ENCODE measurements around the gene PARP1. TPM values are rescaled to one million over a fixed set of nuclear protein-coding genes. Genes with fewer than 3 reads are reported as not detected.

PARP1 gene
- total RNA-seq, 4 donors from 2014 or later, result 56.1 to 119 (median 85.0) TPM

- Histone ChIP-seq H3K9me3 (no peaks in the 10 kb centered on the region), H3K27ac (no peak overlapping the region), H3K27me3 (no peaks in the 10 kb centered on the region), H3K36me3 (peaks cover 0 to 68% (median 16%) of the 10 kb centered on the region in 3 donors), H3K4me3 (no peak overlapping the region), H3K4me1 (peaks cover 0 to 26% (median 5%) of the 10 kb centered on the region in 3 donors)
- DNase-seq, result no peak
- intact Hi-C loops (cut with DNase I), result no loop called here
- TF ChIP-seq, protein P1, sequence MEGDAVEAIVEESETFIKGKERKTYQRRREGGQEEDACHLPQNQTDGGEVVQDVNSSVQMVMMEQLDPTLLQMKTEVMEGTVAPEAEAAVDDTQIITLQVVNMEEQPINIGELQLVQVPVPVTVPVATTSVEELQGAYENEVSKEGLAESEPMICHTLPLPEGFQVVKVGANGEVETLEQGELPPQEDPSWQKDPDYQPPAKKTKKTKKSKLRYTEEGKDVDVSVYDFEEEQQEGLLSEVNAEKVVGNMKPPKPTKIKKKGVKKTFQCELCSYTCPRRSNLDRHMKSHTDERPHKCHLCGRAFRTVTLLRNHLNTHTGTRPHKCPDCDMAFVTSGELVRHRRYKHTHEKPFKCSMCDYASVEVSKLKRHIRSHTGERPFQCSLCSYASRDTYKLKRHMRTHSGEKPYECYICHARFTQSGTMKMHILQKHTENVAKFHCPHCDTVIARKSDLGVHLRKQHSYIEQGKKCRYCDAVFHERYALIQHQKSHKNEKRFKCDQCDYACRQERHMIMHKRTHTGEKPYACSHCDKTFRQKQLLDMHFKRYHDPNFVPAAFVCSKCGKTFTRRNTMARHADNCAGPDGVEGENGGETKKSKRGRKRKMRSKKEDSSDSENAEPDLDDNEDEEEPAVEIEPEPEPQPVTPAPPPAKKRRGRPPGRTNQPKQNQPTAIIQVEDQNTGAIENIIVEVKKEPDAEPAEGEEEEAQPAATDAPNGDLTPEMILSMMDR (IDR thresholded peaks at IDR 0.05), result no peak
- no peak for TF ChIP-seq POLR2A (IDR thresholded peaks at IDR 0.05)
- 92 to 93% methylated on average over 7 of the region's 7 CpGs for WGBS, 2 donors
Measured at GRCh38 chr1:226397955-226398636, 9.8 kb downstream of the PARP1 start.

- Histone ChIP-seq H3K4me1 (peaks cover 0 to 18% (median 0%) of the 10 kb centered on the region in 3 donors), H3K9me3 (no peaks in the 10 kb centered on the region), H3K36me3 (peaks cover 0 to 67% (median 17%) of the 10 kb centered on the region in 3 donors), H3K4me3 (no peak overlapping the region), H3K27ac (no peak overlapping the region), H3K27me3 (no peaks in the 10 kb centered on the region)
- DNase-seq, result no peak
- 78 to 81% methylated on average over 8 of the region's 8 CpGs for WGBS, 2 donors
- intact Hi-C loops (cut with DNase I), result no loop called here
- no peak for TF ChIP-seq POLR2A (IDR thresholded peaks at IDR 0.05)
- TF ChIP-seq, protein P1 (IDR thresholded peaks at IDR 0.05), result no peak
Measured at GRCh38 chr1:226397011-226397926, 10.6 kb downstream of the PARP1 start.

DNA sequence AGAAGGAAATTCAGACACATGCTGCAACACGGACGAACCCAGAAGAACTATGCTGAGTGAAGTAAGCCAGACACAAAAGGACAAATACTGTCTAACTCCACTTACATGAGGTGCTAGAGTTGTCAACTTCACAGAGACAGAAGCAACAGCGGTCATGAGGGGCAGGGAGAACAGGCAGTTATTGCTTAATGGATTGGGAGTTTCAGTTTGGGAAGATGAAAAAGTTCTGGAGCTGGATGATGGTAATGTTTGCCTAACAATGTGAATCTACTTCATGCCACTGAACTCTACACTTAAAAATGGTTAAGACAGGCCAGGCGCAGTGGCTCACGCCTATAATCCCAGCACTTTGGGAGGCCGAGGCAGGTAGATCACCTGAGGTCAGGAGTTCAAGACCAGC is 12.1 kb downstream of the PARP1 start:
- Histone ChIP-seq H3K36me3 (peaks cover 0 to 67% (median 15%) of the 10 kb centered on the region in 3 donors), H3K27me3 (no peaks in the 10 kb centered on the region), H3K4me1 (peaks cover 0 to 7% (median 0%) of the 10 kb centered on the region in 3 donors), H3K4me3 (no peak overlapping the region), H3K27ac (no peak overlapping the region), H3K9me3 (no peaks in the 10 kb centered on the region)
- TF ChIP-seq, protein P1 (IDR thresholded peaks at IDR 0.05), result no peak
- no peak for TF ChIP-seq POLR2A (IDR thresholded peaks at IDR 0.05)
- 86 to 95% methylated on average over 5 to 6 of the region's 6 CpGs for WGBS, 2 donors
- intact Hi-C loops (cut with DNase I), result no loop called here
- DNase-seq, result no peak

DNA sequence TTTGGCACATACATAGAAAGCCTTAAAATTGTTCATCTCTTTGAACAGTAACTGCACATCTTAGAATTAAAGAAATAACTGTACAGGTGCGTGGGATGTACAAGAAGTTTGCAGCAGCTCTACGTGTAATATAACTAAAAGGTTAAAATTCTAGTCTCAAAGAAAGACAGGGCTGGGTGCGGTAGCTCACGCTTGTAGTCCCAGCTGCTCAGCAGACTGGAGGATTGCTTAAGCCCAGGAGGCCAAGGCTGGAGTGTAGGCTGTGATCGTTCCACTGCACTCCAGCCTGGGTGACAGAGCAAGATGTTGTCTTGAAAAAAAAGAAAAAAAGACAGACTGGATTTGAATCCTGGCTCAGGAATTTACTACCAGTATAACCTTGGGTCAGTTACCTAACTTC is 13.4 kb downstream of the PARP1 start:
- Histone ChIP-seq H3K9me3 (no peaks in the 10 kb centered on the region), H3K27ac (no peak overlapping the region), H3K4me3 (no peak overlapping the region), H3K27me3 (no peaks in the 10 kb centered on the region), H3K4me1 (no peaks in the 10 kb centered on the region), H3K36me3 (peaks cover 12 to 67% (median 14%) of the 10 kb centered on the region in 3 donors)
- WGBS, 2 donors, result 84 to 93% methylated on average over 5 of the region's 5 CpGs
- intact Hi-C loops (cut with DNase I), result no loop called here
- TF ChIP-seq POLR2A (IDR thresholded peaks at IDR 0.05), result no peak
- TF ChIP-seq, protein P1 (IDR thresholded peaks at IDR 0.05), result no peak
- DNase-seq, result no peak

DNA sequence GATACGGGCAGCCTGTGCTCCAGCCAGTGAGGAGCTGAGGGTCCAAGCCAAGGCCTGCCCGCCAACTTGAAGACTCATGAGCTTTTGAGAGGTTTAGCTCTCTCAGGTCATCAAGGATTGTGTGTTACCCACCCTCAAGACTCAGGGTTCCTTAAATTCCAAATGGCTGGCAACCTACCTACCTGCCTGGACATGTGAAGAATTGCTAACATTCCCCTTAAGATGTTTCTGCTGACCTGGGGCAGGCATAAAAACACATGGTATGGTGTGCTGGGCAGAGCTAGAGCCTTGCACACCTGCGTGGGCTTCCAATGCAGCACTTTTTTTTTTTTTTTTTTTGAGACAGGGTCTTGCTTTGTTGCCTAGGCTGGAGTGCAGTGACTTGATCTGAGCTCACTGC is 17.2 kb downstream of the PARP1 start:
- Histone ChIP-seq H3K4me3 (no peak overlapping the region), H3K36me3 (peaks cover 21 to 77% (median 36%) of the 10 kb centered on the region in 3 donors), H3K4me1 (no peaks in the 10 kb centered on the region), H3K9me3 (no peaks in the 10 kb centered on the region), H3K27me3 (no peaks in the 10 kb centered on the region), H3K27ac (no peak overlapping the region)
- no peak for TF ChIP-seq POLR2A (IDR thresholded peaks at IDR 0.05)
- TF ChIP-seq, protein P1 (IDR thresholded peaks at IDR 0.05), result no peak
- 93 to 100% methylated on average over 2 of the region's 3 CpGs for WGBS, 2 donors
- DNase-seq, result no peak
- intact Hi-C loops (cut with DNase I), result no loop called here

Data from esophagus squamous epithelium (tissue), 5 donors.